Endothelial cell of umbilical vein (primary cell): Measurements from ENCODE around the gene TET2. TPM values are rescaled to one million over a fixed set of nuclear protein-coding genes. Genes with fewer than 3 reads are reported as not detected.

ENCODE experiments used
- BruUV-seq: library from RNA; stranded (reverse); fragments of 400-500 nt; replicated peaks from 2 replicates; lab custom pipeline; 2021; lab: Mats Ljungman, UMichigan
- CTCF ChIA-PET: fragments of 300-600, 350-600 bp; sonication (Branson Sonifier 250); formaldehyde crosslinking; loops from one replicate; lab custom pipeline; 2021; ENCODE audit warnings: antibody characterized with exemption, inconsistent platforms; lab: Charles Lee
- POLR2A ChIA-PET: fragments of 300-600, 350-600 bp; sonication (Branson Sonifier 250); formaldehyde crosslinking; loops from one replicate; lab custom pipeline; 2021; ENCODE audit warnings: antibody characterized with exemption, inconsistent platforms; lab: Charles Lee
- DNase-seq: peaks from one replicate; pipeline ENCODE4 v3.0.0-alpha.2; 2011; ENCODE audit warnings: low read depth, low spot score
- FAIRE-seq: peaks from 2 replicates; lab custom pipeline; 2011; peaks lifted over from hg19 to GRCh38; lab: Jason Lieb, UNC
- H2AFZ ChIP-seq: 2 replicates; pipeline ENCODE4 v1.6.0; 2012; ENCODE audit warnings: low read depth, low read length, control low read depth, inconsistent platforms
- H3K27ac ChIP-seq: 2 replicates; pipeline ENCODE4 v1.5.1; 2011; ENCODE audit warnings: low read depth, mild to moderate bottlenecking, control low read depth, low read length, moderate library complexity; ENCODE audit not compliant: insufficient read depth
- H3K27me3 ChIP-seq, 2 experiments: 2 replicates each; pipeline versions ENCODE4 v1.6.0 to v1.6.1; 2011; ENCODE audit warnings: low read length in 2 of 2, mixed read lengths in 1 of 2; ENCODE audit not compliant: control insufficient read depth in 2 of 2, insufficient read depth in 2 of 2
- H3K36me3 ChIP-seq, 2 experiments: 2 replicates in 1 of 2; 3 replicates in 1 of 2; pipeline ENCODE4 v1.5.1; 2011; ENCODE audit warnings: low read length in 2 of 2, mild to moderate bottlenecking in 1 of 2, moderate library complexity in 1 of 2; ENCODE audit not compliant: control insufficient read depth in 2 of 2, insufficient read depth in 2 of 2; ENCODE audit errors: extremely low read depth in 1 of 2
- H3K4me1 ChIP-seq: 3 replicates; pipeline ENCODE4 v1.5.1; 2011; ENCODE audit warnings: mild to moderate bottlenecking, low read length; ENCODE audit not compliant: control insufficient read depth, insufficient read depth; ENCODE audit errors: extremely low read depth
- H3K4me2 ChIP-seq: 2 replicates; pipeline ENCODE4 v1.6.1; 2011; ENCODE audit warnings: low read length, control low read depth, mixed read lengths; ENCODE audit not compliant: insufficient read depth
- H3K4me3 ChIP-seq, 3 experiments: fragments of 200-600 bp in 1 of 3; sonication (generic), shearing (Covaris generic) in 1 of 3; replicated peaks in 1 of 3; 2 replicates each; pipeline ENCODE4 v1.5.1; 2011 to 2016; ENCODE audit warnings: control low read depth in 3 of 3, low read length in 3 of 3, mild to moderate bottlenecking in 2 of 3, inconsistent platforms in 1 of 3, low read depth in 1 of 3, moderate library complexity in 1 of 3; ENCODE audit not compliant: insufficient read depth in 1 of 3
- H3K79me2 ChIP-seq: 2 replicates; pipeline ENCODE4 v1.6.0; 2012; ENCODE audit warnings: low read length, inconsistent platforms; ENCODE audit not compliant: control insufficient read depth, insufficient read depth
- H3K9ac ChIP-seq: replicated peaks from 2 replicates; pipeline ENCODE3; 2011; ENCODE audit warnings: low read length, control low read depth; ENCODE audit not compliant: insufficient read depth; ENCODE audit errors: extremely low read depth
- H3K9me1 ChIP-seq: replicated peaks from 3 replicates; pipeline ENCODE4 v1.6.0; 2011; ENCODE audit warnings: mild to moderate bottlenecking, low read length; ENCODE audit not compliant: control insufficient read depth, insufficient read depth; ENCODE audit errors: extremely low read depth
- H3K9me3 ChIP-seq: replicated peaks from 2 replicates; pipeline ENCODE4 v1.5.1; 2012; ENCODE audit warnings: low read length, inconsistent platforms; ENCODE audit not compliant: control insufficient read depth, insufficient read depth
- H4K20me1 ChIP-seq: replicated peaks from 2 replicates; pipeline ENCODE3; 2011; ENCODE audit warnings: mild to moderate bottlenecking, low read length; ENCODE audit not compliant: control insufficient read depth, insufficient read depth; ENCODE audit errors: extremely low read depth
- CTCF ChIP-seq, 2 donors: IDR thresholded peaks; 1 replicate in 1 of 2; 2 replicates in 1 of 2; pipeline ENCODE4 v1.5.1; 2011; ENCODE audit warnings: low read length in 2 of 2, mild to moderate bottlenecking in 2 of 2, moderate library complexity in 2 of 2, control low read depth in 1 of 2, inconsistent platforms in 1 of 2, low read depth in 1 of 2; ENCODE audit not compliant: insufficient read depth in 1 of 2; ENCODE audit errors: extremely low read depth in 1 of 2
- EZH2 ChIP-seq: IDR thresholded peaks from 2 replicates; pipeline ENCODE4 v1.6.1; 2012; ENCODE audit warnings: borderline replicate concordance, low read depth, mild to moderate bottlenecking, moderate library complexity, low read length, inconsistent platforms; ENCODE audit not compliant: severe bottlenecking
- FOS ChIP-seq: IDR thresholded peaks from 2 replicates; pipeline ENCODE4 v1.6.1; 2011; ENCODE audit warnings: mild to moderate bottlenecking, low read length, moderate library complexity, borderline replicate concordance; ENCODE audit not compliant: insufficient read depth
- GATA2 ChIP-seq: IDR thresholded peaks from 2 replicates; pipeline ENCODE4 v1.7.0; 2011; ENCODE audit warnings: low read depth, mild to moderate bottlenecking, moderate library complexity, mixed read lengths, low read length; ENCODE audit not compliant: insufficient read length, insufficient read depth
- JUN ChIP-seq: IDR thresholded peaks from 2 replicates; pipeline ENCODE4 v1.6.1; 2011; ENCODE audit warnings: borderline replicate concordance, low read depth; ENCODE audit not compliant: insufficient read length, insufficient read depth
- MAX ChIP-seq: IDR thresholded peaks from 2 replicates; pipeline ENCODE4 v1.6.1; 2011; ENCODE audit not compliant: insufficient read depth, insufficient read length
- MYC ChIP-seq: IDR thresholded peaks from one replicate; pipeline ENCODE4 v1.6.1; 2011; ENCODE audit warnings: mild to moderate bottlenecking, low read depth, low read length
- POLR2A ChIP-seq: IDR thresholded peaks from 2 replicates; pipeline ENCODE4 v1.6.1; 2012; ENCODE audit warnings: low read depth, mild to moderate bottlenecking, control low read depth, low read length
- POLR2AphosphoS5 ChIP-seq: IDR thresholded peaks from 2 replicates; pipeline ENCODE4 v1.6.1; 2012; ENCODE audit warnings: low read depth, mild to moderate bottlenecking, control low read depth, low read length, moderate library complexity; ENCODE audit not compliant: insufficient read depth
- dilution Hi-C: fragments of 300-500 bp; cut with MboI; formaldehyde crosslinking; loops from one replicate; pipeline ENCODE4 v1.15.0; 2019; ENCODE audit warnings: low sequenced_read_pairs; ENCODE audit not compliant: extremely low pct_ligation_motif_present
- intact Hi-C: fragments of 100-400 bp; cut with micrococcal nuclease; formaldehyde crosslinking; loops from one replicate; pipeline ENCODE4 v1.10.0; 2022
- polyA plus RNA-seq, 4 experiments: library from polyadenylated mRNA; depleted of rRNA in 3 of 4; stranded (reverse) in 3 of 4; unstranded in 1 of 4; fragments of >200 nt; gene quantifications; 2 replicates each; pipeline versions ENCODE4 v1.2.1 to v1.2.3, GENCODE V29; 2011 to 2012; ENCODE audit warnings: missing spikeins in 1 of 4
- total RNA-seq: library from RNA; stranded (reverse); gene quantifications from 2 replicates; pipeline ENCODE4 v1.2.3, GENCODE V29; 2021

TET2 gene
- total and polyA plus RNA-seq, 2 donors (not counting 3 experiments of a cell fraction or from before 2014, with no cell fraction given) = 4.8 to 17.5 TPM

GRCh38 chr4:105232374-105232773 lies 85.7 kb downstream of the TET2 start:
- no TSS peak for BruUV-seq
- ChIA-PET CTCF (interaction anchor here (1.1 to 1.2 kb wide), 2 partner anchors 14 to 22 kb away, joined by 3 to 4 read pairs; no protein-coding TSS in a partner anchor), POLR2A (no interaction called here)
- peaks cover 5 to 16% of the 10 kb centered on the region in 2 experiments for H3K36me3 ChIP-seq
- H3K9me1 ChIP-seq = no peaks in the 10 kb centered on the region
- no peak for FAIRE-seq
- H3K9ac ChIP-seq = no peak overlapping the region
- no peaks in the 10 kb centered on the region for H3K4me1 ChIP-seq
- no peak overlapping the region for H2AFZ ChIP-seq
- H4K20me1 ChIP-seq = peaks cover 7% of the 10 kb centered on the region
- TF ChIP-seq POLR2AphosphoS5 (no peak), MYC (no peak), FOS (no peak), MAX (no peak)
- DNase-seq = no peak
- H3K27me3 ChIP-seq = no peaks in the 10 kb centered on the region
- H3K79me2 ChIP-seq = peaks cover 2% of the 10 kb centered on the region
- no peak overlapping the region for H3K4me3 ChIP-seq
- intact Hi-C loops = no loop called here
- no peak overlapping the region for H3K27ac ChIP-seq
- H3K4me2 ChIP-seq = no peak overlapping the region
- no peaks in the 10 kb centered on the region for H3K9me3 ChIP-seq
- dilution Hi-C loops = no loop called here

- intact Hi-C loops (no loop called here), dilution Hi-C loops (no loop called here)
- no peak overlapping the region for H3K9ac ChIP-seq
- FAIRE-seq (no peak), DNase-seq (no peak)
- H3K4me3 ChIP-seq = no peak overlapping the region
- no peaks in the 10 kb centered on the region for H3K9me3 ChIP-seq
- no TSS peak for BruUV-seq
- H3K4me1 ChIP-seq = no peaks in the 10 kb centered on the region
- no peak overlapping the region for H2AFZ ChIP-seq
- no peaks in the 10 kb centered on the region for H3K27me3 ChIP-seq
- H4K20me1 ChIP-seq = peaks cover 7% of the 10 kb centered on the region
- H3K79me2 ChIP-seq = peaks cover 2% of the 10 kb centered on the region
- TF ChIP-seq MYC (no peak), GATA2 (no peak), POLR2A (no peak), MAX (no peak), POLR2AphosphoS5 (no peak), JUN (no peak), CTCF (IDR thresholded peaks at IDR 0.05; ENCODE audit: extremely low read depth in 1 of 2, insufficient read depth in 1 of 2, low read depth in 1 of 2, low read length in 2 of 2) (no peak), FOS (no peak), EZH2 (no peak)
- H3K27ac ChIP-seq = no peak overlapping the region
- ChIA-PET POLR2A (interaction anchor here (0.6 kb wide), 1 partner anchor 20 kb away, joined by 4 read pairs; no protein-coding TSS in a partner anchor), CTCF (no interaction called here)
- peaks cover 5 to 16% of the 10 kb centered on the region in 2 experiments for H3K36me3 ChIP-seq
- H3K9me1 ChIP-seq = no peaks in the 10 kb centered on the region
- no peak overlapping the region for H3K4me2 ChIP-seq
Observed at GRCh38 chr4:105234582-105234981, 87.9 kb downstream of the TET2 start.
